Activated T-cell treated with anti-CD3 and anti-CD28 coated beads for 24 hours (primary cell): ENCODE results near the gene PTMS.

Source experiments
- DNase-seq: peaks from one replicate; pipeline ENCODE4 v3.0.0-alpha.2; 2020; ENCODE audit warnings: low read depth

The PTMS gene

GRCh38 chr12:6788972-6789924 lies 23.1 kb downstream of the PTMS start, which contains the start of gene CD4:
CD4 (plus strand) TSS chr12:6789528; CDS start chr12:6800139, 10,611 bp downstream.
- DNase-seq: peak; percentile 59

DNA sequence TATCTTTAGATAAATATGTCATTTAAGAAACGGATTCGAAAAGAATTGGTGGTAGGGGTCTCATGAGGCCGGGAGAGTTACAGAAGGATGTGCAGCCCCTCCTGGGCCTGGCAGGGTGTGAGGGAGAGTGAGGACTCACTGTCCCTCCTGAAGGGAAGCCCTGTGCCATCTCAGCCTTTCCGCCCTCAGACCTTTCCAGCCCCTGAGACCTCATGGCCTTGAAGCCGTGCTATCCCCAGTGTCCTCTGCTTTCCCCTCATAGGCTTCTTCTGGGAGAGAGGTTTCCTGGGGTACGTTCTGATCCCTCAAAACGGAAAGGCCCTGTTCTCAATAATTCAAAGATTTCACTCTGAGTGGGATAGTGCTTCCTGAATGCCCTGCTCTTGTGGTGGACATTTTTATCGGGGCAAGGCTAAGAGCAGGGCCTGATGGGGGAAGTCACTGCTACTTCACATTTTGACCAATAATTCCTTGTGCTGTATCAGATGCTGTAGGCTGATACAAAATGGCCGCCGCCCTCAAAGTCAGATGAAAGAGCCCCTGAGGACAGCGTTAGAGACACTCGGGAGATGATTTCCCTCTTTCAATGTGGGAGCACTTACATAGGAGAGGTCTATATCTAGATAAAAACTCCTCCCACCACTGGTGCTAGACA lies 24.5 kb downstream of the PTMS start:
- DNase-seq: no peak

DNA sequence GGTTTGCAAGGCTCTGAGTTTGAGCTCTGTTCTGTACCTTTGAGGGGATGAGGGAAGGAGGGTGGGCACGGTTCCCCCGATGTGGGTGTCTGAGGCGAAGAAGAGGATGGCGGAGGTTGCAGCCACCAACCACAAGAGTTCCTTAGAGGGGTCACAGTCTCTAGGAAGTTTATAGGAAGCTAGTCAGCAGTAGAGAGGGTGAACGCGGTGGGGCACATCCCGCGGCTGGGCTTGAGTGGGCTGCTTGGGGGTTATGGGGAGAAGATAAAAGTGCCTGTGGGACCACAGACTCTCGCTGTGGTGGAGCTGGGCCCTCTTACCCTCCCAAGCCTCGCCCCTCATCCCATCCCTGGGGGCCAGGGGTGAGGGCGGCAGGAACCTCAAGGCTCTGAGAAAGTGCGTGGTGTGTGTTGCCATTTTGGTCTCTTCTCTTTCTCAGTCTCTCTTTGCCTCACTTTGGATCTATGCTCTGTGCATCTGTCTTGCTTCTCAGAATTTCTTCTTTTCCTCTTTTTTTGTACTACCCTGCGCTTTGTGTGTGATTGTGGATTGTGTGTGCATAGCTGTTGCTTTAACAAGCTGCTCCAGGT lies 25.9 kb downstream of the PTMS start:
- DNase-seq: no peak

DNA sequence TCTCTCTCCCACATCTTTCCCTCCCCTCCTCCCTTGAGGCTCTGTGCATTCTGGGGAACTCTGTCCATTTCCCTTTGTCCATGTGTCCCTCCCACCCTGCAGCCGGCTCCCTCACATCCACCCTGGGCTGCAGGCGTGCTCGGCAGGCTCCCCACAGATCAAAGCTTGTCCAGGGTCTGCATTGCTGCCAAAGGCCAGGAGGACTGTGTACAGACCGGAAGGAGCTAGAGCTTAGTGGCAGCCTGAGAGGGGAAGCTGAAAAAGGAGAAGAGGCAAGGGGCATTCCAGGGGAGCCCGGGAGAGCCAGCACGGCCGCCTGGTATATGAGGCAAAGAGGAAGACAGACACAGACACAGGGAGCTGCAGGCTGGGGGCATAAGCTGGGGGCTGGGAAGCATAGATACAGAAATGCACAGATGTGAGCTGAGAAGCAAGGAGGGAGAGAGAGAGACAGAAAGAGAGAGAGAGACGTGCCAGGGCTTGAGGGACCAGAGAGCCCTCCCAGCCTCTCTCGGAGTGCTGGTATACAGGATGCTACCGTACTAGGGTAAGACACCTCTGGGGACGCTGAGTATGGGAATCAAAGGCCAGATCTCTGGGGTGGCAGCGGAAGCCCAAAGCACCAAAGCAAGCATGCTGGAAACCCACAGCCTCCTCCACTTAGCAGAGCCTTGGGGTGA lies 26.5 kb downstream of the PTMS start:
- no peak for DNase-seq

GRCh38 chr12:6795088-6795487 lies 28.9 kb downstream of the PTMS start:
- no peak for DNase-seq

DNA sequence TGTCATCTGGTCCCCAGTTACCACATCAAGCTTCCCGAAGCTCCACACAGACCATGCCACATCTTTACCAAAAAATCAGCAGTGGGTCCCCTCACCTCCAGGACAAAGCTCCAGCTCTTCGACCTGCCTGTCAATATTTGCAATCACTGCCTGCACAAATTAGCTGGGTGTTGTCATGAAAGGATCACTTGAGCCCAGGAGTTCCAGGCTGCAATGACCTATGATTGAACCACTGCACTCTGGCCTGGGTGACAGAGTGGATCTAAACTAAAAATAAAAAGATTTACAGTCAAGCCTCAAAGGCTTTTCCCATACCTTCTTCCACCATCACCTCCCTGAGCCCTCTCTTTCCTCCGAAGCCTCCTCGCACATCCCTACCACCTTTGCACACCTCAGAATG lies 30.4 kb downstream of the PTMS start:
- no peak for DNase-seq

DNA sequence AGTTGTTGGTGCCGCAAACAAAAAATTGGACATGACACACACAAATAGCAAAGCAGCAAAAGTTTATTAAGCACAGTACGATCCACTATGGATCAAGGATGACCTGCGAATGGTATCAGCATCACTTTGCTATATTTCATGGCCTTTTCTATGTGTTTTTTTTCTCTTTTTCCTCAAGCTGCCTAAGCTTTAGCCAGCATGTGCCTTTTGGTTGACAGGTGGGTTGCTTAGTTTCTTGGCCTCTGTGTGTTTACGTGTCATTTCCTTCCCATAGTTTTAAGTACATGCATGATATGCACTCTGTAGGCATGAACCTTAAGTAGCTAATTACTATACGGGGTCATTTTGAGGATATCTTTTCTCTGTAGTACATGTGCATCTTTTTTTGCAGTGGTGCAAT lies 33.0 kb downstream of the PTMS start:
- DNase-seq: no peak

DNA sequence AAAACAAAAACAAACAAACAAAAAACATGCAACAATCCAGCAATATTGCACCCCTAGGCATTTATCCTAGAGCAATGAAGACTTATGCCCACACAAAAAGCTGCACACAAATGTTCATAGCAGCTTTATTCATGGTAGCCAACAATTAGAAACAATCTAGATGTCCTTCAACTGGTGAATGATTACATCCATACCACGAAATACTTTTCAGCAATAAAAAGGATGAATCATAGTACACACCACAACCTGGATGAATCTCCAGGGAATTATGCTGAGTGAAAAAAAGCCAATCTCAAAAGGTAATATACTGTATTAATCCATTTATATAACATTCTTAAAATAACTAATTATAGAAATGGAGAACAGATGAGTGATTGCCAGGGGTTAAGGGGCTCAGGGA lies 41.0 kb downstream of the PTMS start:
- no peak for DNase-seq

GRCh38 chr12:6809056-6809455 lies 42.9 kb downstream of the PTMS start:
- DNase-seq: no peak

GRCh38 chr12:6810758-6811157 lies 44.6 kb downstream of the PTMS start:
- no peak for DNase-seq

- DNase-seq: no peak
Measured at GRCh38 chr12:6813363-6813762, 47.2 kb downstream of the PTMS start.

DNA sequence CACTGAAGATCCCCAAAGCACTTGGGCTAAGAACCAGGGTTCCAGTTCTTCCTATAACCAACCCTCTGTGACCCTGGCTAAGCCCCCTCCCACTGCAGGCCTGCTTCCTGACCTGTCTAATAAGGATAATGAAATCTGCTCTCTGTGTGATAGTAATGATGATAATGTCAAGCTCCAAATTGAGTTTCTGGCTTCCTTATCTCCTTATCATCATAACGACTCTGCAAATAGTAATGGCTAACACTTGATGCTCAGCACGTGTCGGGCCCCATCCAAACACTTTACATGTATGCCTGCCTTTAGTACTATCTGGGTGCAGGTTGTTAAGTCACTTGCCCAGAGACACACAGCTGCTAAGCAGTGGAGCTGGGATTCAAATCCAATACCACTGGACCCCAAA lies 50.4 kb downstream of the PTMS start:
- DNase-seq: no peak

DNA sequence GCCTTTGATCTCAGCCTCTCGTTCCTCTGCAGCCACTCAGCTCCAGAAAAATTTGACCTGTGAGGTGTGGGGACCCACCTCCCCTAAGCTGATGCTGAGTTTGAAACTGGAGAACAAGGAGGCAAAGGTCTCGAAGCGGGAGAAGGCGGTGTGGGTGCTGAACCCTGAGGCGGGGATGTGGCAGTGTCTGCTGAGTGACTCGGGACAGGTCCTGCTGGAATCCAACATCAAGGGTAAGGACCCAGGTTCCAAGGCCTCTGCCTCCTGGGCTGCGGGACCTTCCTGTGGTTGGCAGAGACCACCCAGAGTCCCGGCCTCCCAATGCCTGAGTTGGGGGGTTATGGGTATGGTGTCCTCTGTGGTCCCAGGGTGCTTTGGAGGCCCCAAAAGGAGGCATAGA lies 50.9 kb downstream of the PTMS start:
- DNase-seq: no peak

GRCh38 chr12:6817662-6818157 lies 51.5 kb downstream of the PTMS start:
- DNase-seq: no peak

GRCh38 chr12:6818222-6818621 lies 52.1 kb downstream of the PTMS start:
- DNase-seq: no peak

- DNase-seq: no peak
Measured at GRCh38 chr12:6818645-6819044, 52.5 kb downstream of the PTMS start.

DNA sequence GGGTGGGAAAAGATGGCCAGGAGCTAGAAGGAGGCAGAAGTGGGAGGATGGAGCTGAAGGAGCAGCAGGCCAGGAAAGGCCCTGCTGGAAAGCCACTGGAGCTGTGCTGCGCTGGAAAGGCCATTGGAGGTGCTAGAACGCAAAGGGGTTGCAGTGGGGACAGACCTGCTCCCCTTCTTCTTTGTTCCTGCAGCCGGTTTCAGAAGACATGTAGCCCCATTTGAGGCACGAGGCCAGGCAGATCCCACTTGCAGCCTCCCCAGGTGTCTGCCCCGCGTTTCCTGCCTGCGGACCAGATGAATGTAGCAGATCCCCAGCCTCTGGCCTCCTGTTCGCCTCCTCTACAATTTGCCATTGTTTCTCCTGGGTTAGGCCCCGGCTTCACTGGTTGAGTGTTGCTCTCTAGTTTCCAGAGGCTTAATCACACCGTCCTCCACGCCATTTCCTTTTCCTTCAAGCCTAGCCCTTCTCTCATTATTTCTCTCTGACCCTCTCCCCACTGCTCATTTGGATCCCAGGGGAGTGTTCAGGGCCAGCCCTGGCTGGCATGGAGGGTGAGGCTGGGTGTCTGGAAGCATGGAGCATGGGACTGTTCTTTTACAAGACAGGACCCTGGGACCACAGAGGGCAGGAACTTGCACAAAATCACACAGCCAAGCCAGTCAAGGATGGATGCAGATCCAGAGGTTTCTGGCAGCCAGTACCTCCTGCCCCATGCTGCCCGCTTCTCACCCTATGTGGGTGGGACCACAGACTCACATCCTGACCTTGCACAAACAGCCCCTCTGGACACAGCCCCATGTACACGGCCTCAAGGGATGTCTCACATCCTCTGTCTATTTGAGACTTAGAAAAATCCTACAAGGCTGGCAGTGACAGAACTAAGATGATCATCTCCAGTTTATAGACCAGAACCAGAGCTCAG lies 53.2 kb downstream of the PTMS start:
- DNase-seq: no peak

GRCh38 chr12:6820166-6820565 lies 54.0 kb downstream of the PTMS start:
- no peak for DNase-seq
